Measurements from ENCODE around the gene PRKCZ.

PRKCZ gene

DNA sequence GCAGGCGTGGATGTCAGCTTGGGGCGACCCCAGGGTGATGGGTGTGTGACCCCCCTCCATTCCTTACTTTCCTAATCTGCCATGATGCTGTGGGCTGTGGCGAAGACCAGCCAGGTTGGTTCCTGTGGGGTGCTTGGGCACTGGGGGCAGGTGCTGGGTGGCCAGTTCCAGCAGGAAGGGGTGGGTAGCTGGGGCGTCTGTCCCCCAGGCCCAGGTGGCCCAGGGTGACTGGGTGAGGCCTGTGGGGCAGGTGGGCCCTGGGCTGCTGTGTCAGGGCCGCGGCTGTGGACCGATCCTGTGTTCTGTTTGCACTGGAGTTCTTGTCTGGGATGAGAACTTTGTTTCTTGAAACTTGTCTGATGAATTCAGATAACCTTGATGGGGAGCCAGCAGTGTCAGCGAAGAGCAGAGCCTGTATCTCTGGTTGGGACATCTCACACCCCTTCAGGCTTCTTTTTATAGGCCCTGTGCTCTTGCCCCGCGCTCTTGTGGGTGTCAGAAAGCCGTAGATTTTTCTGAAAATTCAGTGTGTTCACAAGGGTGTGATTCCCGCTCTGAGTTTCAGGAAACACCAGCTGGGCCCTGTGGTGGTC, 3.7 kb downstream of the PRKCZ start:
- H3K36me3 ChIP-seq (replicated peaks) = no peaks in the 10 kb centered on the region
- no peak for DNase-seq
- in situ Hi-C loops (cut with HindIII; ENCODE audit: low pct_ligation_motif_present, low sequenced_read_pairs) = no loop called here
- peaks cover 33% of the 10 kb centered on the region for H3K27me3 ChIP-seq (replicated peaks)
- H3K4me3 ChIP-seq (ENCODE audit: low read depth, low read length) = no peak overlapping the region
- no peak overlapping the region for H3K27ac ChIP-seq
- TF ChIP-seq, protein P1, sequence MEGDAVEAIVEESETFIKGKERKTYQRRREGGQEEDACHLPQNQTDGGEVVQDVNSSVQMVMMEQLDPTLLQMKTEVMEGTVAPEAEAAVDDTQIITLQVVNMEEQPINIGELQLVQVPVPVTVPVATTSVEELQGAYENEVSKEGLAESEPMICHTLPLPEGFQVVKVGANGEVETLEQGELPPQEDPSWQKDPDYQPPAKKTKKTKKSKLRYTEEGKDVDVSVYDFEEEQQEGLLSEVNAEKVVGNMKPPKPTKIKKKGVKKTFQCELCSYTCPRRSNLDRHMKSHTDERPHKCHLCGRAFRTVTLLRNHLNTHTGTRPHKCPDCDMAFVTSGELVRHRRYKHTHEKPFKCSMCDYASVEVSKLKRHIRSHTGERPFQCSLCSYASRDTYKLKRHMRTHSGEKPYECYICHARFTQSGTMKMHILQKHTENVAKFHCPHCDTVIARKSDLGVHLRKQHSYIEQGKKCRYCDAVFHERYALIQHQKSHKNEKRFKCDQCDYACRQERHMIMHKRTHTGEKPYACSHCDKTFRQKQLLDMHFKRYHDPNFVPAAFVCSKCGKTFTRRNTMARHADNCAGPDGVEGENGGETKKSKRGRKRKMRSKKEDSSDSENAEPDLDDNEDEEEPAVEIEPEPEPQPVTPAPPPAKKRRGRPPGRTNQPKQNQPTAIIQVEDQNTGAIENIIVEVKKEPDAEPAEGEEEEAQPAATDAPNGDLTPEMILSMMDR (IDR thresholded peaks at IDR 0.05; ENCODE audit: low read depth, low read length, missing control alignments) = no peak

DNA sequence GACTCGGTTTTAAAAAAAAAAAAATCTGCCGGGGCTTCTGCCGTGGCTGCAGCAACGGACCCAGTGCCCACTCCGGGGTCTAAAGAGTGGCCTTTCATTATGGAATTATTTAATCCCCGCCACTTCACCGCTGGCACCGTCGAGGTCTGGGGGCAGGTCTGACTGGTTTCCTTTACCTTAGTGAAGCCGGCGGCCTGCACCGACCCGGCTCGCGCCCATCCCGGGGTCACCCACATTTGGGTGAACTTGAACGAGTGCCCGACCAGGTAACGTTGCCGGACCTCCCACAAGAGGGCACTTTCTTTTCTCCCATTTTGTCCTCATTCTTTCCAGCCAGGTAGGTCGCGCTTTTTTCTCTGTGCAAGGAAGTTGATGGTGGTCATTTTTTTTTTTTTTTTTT, 4.3 kb downstream of the PRKCZ start:
- in situ Hi-C loops (cut with HindIII; ENCODE audit: low pct_ligation_motif_present, low sequenced_read_pairs) = no loop called here
- TF ChIP-seq, protein P1 (IDR thresholded peaks at IDR 0.05; ENCODE audit: low read depth, low read length, missing control alignments) = no peak
- Histone ChIP-seq H3K4me3 (ENCODE audit: low read depth, low read length) (no peak overlapping the region), H3K27me3 (replicated peaks) (peaks cover 26% of the 10 kb centered on the region), H3K27ac (no peak overlapping the region), H3K36me3 (replicated peaks) (no peaks in the 10 kb centered on the region)
- no peak for DNase-seq

DNA sequence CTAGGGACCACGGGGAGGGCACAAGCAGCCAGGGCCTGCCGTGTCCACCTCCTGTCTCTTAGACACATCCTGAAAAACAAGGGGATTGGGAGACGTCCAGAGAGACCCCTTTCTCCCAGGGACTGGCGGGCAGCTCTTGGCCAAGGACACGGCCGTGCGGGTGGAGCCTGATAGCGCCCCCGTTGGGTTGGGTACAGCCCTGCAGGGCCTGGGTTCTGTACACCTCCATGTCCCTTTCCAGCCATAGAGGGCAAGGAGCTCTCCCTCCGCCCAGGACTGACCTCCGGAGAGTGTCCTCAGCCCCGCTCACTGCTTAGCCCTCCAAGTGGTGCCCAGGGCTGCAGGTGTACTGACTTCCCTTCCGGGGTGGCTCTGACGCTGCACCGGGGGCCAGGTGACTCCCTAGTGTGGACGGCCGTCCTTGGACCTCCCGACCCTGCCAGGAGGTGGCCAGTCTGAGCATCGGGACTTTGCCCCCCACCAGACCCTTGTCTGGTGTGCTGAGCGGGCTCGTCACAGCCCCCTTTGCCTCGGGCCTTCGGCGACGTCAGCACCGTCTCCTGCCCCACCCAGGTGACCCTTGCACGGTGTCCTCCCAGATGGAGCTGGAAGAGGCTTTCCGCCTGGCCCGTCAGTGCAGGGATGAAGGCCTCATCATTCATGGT, 5.8 kb downstream of the PRKCZ start:
- in situ Hi-C loops (cut with HindIII; ENCODE audit: low pct_ligation_motif_present, low sequenced_read_pairs) = no loop called here
- TF ChIP-seq, protein P1 (IDR thresholded peaks at IDR 0.05; ENCODE audit: low read depth, low read length, missing control alignments) = no peak
- Histone ChIP-seq H3K27me3 (replicated peaks) (peaks cover 13% of the 10 kb centered on the region), H3K36me3 (replicated peaks) (no peaks in the 10 kb centered on the region), H3K27ac (no peak overlapping the region), H3K4me3 (ENCODE audit: low read depth, low read length) (no peak overlapping the region)
- DNase-seq = no peak

DNA sequence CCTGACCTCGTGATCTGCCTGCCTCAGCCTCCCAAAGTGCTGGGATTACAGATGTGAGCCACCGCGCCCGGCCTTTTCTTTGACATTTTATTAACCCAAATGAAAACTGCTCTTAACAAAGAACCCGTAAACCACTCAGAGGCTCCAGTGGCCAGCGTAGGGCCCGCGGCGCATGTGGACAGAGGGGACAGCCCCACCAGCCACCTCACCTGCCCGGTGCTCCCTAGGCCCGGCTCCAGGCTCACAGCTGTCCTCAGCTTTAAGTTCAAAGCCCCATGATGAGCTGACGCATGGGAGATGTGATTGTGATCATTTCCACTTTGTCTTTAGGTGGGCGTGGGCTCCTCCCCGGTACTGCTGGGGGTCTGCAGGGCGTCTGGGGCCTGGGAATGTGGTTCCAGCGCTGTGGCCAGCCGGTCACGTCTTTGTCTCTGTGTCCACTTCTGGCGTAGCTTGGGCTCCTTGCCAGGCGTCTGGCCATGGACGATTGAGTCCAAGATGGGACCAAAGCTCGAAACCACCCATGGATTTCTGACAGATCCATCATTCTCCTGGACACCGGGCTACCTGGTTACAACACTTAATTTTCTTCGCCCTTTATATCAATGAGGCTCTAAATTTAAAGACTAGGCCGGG, 6.9 kb downstream of the PRKCZ start:
- in situ Hi-C loops (cut with HindIII; ENCODE audit: low pct_ligation_motif_present, low sequenced_read_pairs) = no loop called here
- peaks cover 3% of the 10 kb centered on the region for H3K27me3 ChIP-seq (replicated peaks)
- H3K4me3 ChIP-seq (ENCODE audit: low read depth, low read length) = no peak overlapping the region
- DNase-seq = no peak
- H3K27ac ChIP-seq = no peak overlapping the region
- H3K36me3 ChIP-seq (replicated peaks) = no peaks in the 10 kb centered on the region
- TF ChIP-seq, protein P1 (IDR thresholded peaks at IDR 0.05; ENCODE audit: low read depth, low read length, missing control alignments) = no peak

DNA sequence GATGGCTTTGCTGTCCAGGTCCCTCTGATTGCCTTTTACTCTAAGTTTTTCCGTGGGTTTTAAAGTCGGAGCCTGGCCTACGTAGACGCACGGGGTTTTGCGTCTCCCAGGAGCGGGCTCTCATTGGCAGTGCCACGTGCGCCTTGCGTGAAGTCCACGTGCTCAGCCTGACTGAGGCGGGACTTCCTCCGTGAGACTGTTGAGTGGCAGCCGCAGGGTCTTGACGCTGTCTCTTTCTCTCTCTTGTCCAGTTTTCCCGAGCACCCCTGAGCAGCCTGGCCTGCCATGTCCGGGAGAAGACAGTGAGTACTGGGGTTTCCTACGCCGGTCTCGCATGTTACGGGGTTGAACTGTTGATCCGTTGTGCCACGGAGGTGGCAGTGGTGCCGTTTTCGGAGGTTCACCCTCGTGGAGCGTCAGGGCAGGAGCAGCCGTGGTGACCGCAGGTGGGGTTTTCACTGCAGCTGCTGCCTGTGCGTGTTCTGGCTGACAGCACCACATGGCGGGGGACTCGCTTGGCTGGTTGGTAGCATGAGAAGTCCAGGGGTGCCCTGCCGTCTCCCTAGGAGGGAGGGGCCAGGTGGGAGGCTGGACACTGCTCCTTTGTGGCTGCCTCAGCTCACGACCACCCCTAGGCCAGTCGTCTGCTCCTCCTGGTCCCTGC, 9.2 kb downstream of the PRKCZ start:
- TF ChIP-seq, protein P1 (IDR thresholded peaks at IDR 0.05; ENCODE audit: low read depth, low read length, missing control alignments) = no peak
- Histone ChIP-seq H3K4me3 (ENCODE audit: low read depth, low read length) (no peak overlapping the region), H3K36me3 (replicated peaks) (no peaks in the 10 kb centered on the region), H3K27me3 (replicated peaks) (no peaks in the 10 kb centered on the region), H3K27ac (no peak overlapping the region)
- in situ Hi-C loops (cut with HindIII; ENCODE audit: low pct_ligation_motif_present, low sequenced_read_pairs) = no loop called here
- no peak for DNase-seq

Data from brain microvascular endothelial cell (primary cell).